ENCODE results near the gene MEF2D.

The MEF2D gene

DNA sequence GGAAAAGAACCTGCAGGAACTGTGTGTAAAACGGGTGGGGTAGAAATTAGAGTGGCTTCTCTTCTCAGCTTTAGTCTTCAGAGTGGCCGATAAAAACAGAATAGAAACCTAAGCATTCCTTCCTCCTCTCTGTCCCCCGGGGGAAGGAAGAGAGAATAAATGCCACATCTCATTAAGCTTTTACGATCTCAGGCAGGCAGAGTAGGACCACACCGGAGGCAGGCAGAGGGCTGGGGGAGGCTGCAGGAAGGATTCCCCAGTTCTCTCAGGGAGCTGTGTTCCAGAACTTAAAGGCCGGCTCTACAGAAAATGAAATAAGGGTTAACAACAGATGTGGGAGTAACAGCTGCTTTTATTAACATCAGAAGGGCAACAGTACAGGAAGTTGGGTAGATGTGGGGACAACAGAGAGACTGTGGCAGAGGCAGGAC is 24.5 kb upstream of the MEF2D start:
- H3K4me1 ChIP-seq (ENCODE audit: control insufficient read depth, insufficient read depth, low read length, unreplicated experiment): no peaks in the 10 kb centered on the region
- H3K4me3 ChIP-seq (ENCODE audit: low read depth, low read length): no peak overlapping the region
- H3K27me3 ChIP-seq (ENCODE audit: insufficient read depth, low read length): no peaks in the 10 kb centered on the region
- no peak overlapping the region for H3K27ac ChIP-seq (ENCODE audit: low read depth, low read length)
- peaks cover 5% of the 10 kb centered on the region; the same call in 1 of the 2 replicates for H3K36me3 ChIP-seq (ENCODE audit: insufficient read depth, low read length)
- no peaks in the 10 kb centered on the region for H3K79me2 ChIP-seq (ENCODE audit: control insufficient read depth, insufficient read depth, low read length, unreplicated experiment)
- no peak overlapping the region for H2AFZ ChIP-seq (ENCODE audit: low read length, unreplicated experiment)

DNA sequence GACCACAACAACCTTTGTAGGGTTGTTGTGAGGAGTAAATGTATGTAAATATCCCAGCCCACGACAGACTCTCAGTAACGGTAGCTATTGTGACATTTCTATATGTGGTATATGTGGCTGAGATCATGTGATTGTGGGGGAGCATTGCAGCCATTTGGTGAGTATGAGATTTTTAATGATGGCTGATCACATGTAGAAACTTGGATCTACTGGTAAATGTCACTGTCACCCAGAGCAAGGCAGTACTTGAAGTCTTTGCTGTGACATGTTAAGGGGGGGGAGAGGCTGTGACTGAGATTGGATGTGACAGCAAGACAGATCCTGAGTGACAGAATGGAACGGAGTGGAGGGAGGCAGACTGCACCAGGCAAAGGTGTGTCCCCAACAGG is 23.9 kb upstream of the MEF2D start:
- H3K27ac ChIP-seq (ENCODE audit: low read depth, low read length): no peak overlapping the region
- H3K4me3 ChIP-seq (ENCODE audit: low read depth, low read length): no peak overlapping the region
- H3K4me1 ChIP-seq (ENCODE audit: control insufficient read depth, insufficient read depth, low read length, unreplicated experiment): no peaks in the 10 kb centered on the region
- H3K27me3 ChIP-seq (ENCODE audit: insufficient read depth, low read length): no peaks in the 10 kb centered on the region
- H3K79me2 ChIP-seq (ENCODE audit: control insufficient read depth, insufficient read depth, low read length, unreplicated experiment): no peaks in the 10 kb centered on the region
- H3K36me3 ChIP-seq (ENCODE audit: insufficient read depth, low read length): peaks cover 5% of the 10 kb centered on the region; the same call in 1 of the 2 replicates
- H2AFZ ChIP-seq (ENCODE audit: low read length, unreplicated experiment): no peak overlapping the region

DNA sequence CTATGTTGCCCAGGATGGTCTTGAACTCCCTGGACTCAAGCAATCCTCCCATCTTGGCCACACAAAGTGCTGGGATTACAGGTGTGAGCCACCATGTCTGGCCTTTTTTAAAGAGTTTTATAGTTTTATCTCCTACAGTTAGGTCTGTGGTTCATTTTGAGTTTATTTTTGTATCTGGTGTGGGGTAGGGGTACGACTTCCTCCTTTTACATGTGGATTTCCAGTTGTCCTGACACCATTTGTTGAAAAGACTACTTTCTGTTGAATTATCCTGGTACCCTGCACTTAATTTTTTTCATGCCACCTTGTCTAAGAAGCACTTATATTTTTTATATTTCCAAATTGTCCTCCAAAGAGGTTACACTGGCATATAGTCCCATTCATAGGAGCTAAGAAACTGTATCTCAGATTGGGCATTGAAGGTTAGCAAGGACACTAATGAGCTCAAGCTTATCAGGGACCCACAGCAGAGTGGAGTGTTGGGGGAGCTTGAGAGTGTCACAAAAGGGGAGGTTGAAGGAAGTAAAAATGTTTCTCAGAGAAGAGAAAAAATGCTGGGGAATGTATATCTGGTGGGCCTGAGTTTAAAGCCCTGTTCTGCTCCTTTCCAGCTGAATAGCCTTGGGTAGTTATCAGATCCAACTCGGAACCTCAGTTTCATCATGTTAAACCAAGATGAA is 23.4 kb upstream of the MEF2D start:
- Histone ChIP-seq H3K36me3 (ENCODE audit: insufficient read depth, low read length) (peaks cover 5% of the 10 kb centered on the region; the same call in 1 of the 2 replicates), H3K27ac (ENCODE audit: low read depth, low read length) (no peak overlapping the region), H3K79me2 (ENCODE audit: control insufficient read depth, insufficient read depth, low read length, unreplicated experiment) (no peaks in the 10 kb centered on the region), H3K27me3 (ENCODE audit: insufficient read depth, low read length) (no peaks in the 10 kb centered on the region), H3K4me3 (ENCODE audit: low read depth, low read length) (no peak overlapping the region), H2AFZ (ENCODE audit: low read length, unreplicated experiment) (no peak overlapping the region), H3K4me1 (ENCODE audit: control insufficient read depth, insufficient read depth, low read length, unreplicated experiment) (no peaks in the 10 kb centered on the region)

DNA sequence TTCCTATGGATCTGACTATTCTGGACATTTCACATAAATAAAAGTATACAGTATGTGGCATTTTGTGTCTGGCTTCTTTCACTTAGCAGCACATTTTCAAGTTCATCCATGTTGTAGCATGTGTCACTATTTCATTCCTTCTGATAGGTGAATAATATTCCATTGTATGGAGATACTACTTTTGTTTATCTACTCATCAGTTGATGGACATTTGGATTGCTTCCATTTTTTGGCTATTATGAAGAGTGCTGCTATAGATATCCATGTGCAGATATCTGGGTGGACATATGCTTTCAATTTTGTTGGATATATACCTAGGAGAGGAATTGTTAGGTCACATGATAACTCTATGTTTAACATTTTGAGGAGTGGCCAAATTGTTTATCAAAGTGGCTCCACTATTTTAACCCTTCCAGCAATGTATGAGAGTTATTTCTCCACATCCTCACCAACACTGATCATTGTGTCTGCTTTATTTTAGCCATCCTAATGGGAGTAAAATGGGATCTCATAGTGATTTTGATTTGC is 21.9 kb upstream of the MEF2D start:
- Histone ChIP-seq H3K27ac (ENCODE audit: low read depth, low read length) (no peak overlapping the region), H3K4me1 (ENCODE audit: control insufficient read depth, insufficient read depth, low read length, unreplicated experiment) (no peaks in the 10 kb centered on the region), H3K27me3 (ENCODE audit: insufficient read depth, low read length) (no peaks in the 10 kb centered on the region), H2AFZ (ENCODE audit: low read length, unreplicated experiment) (no peak overlapping the region), H3K36me3 (ENCODE audit: insufficient read depth, low read length) (no peaks in the 10 kb centered on the region), H3K4me3 (ENCODE audit: low read depth, low read length) (no peak overlapping the region), H3K79me2 (ENCODE audit: control insufficient read depth, insufficient read depth, low read length, unreplicated experiment) (no peaks in the 10 kb centered on the region)

DNA sequence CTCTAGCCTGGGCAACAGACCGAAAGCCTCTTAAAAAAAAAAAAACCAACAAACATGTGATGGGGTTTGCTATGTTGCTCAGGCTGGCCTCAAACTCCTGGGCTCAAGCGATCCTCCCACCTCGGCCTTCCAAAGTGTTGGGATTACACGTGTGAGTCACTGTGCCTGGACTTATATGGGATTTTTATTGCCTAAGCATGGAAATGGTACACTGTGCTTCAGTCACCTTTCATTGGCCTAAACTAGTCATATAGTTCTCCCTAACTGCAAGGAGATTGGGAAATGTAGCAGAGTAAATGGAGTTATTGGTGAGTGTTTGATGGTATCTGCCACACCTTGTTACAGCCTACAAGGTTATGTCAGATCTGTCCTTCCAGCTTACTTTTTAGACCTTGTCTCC is 17.2 kb upstream of the MEF2D start:
- Histone ChIP-seq H3K4me3 (ENCODE audit: low read depth, low read length) (no peak overlapping the region), H3K27ac (ENCODE audit: low read depth, low read length) (no peak overlapping the region), H3K79me2 (ENCODE audit: control insufficient read depth, insufficient read depth, low read length, unreplicated experiment) (no peaks in the 10 kb centered on the region), H3K27me3 (ENCODE audit: insufficient read depth, low read length) (no peaks in the 10 kb centered on the region), H2AFZ (ENCODE audit: low read length, unreplicated experiment) (no peak overlapping the region), H3K36me3 (ENCODE audit: insufficient read depth, low read length) (no peaks in the 10 kb centered on the region), H3K4me1 (ENCODE audit: control insufficient read depth, insufficient read depth, low read length, unreplicated experiment) (no peaks in the 10 kb centered on the region)

DNA sequence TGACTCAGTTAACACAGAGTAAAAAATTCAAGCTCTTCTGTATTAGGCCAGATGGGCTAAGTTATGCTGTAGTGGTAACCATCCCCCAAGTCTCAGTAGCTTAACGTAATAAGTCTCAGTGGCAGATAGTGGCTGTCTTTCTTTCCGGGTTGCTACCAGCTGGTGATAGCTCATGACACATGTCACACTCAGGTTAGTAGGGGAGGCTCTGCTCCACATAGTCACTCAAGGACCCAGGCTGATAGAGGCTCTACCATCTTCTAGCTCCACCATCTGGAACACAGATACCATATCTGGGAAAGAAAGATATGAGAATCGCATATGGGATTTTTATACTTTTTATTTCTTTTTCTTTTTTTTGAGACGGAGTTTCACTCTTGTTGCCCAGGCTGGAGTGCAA is 16.2 kb upstream of the MEF2D start:
- Histone ChIP-seq H3K79me2 (ENCODE audit: control insufficient read depth, insufficient read depth, low read length, unreplicated experiment) (no peaks in the 10 kb centered on the region), H3K4me1 (ENCODE audit: control insufficient read depth, insufficient read depth, low read length, unreplicated experiment) (no peaks in the 10 kb centered on the region), H3K36me3 (ENCODE audit: insufficient read depth, low read length) (no peaks in the 10 kb centered on the region), H3K4me3 (ENCODE audit: low read depth, low read length) (no peak overlapping the region), H3K27ac (ENCODE audit: low read depth, low read length) (no peak overlapping the region), H3K27me3 (ENCODE audit: insufficient read depth, low read length) (no peaks in the 10 kb centered on the region), H2AFZ (ENCODE audit: low read length, unreplicated experiment) (no peak overlapping the region)

DNA sequence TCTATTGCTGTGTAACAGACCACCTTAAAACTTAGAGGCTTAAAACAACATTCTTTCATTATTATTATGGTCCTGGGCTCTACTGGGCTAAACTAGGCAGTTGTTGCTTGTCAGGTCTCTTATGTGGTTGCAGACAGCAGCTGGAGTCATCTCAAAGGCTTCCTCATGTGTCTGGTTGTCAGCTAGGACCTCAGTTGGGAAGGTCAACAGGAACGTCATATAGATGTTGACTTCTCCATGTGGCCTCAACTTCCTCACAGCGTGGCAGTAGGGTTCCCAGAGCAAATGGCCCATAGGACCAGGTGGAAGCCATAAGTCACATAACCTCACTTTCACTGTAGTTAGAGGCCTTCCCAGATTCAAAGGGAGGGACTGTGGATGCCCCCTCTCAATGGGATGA is 15.4 kb upstream of the MEF2D start:
- Histone ChIP-seq H3K27ac (ENCODE audit: low read depth, low read length) (no peak overlapping the region), H2AFZ (ENCODE audit: low read length, unreplicated experiment) (no peak overlapping the region), H3K4me3 (ENCODE audit: low read depth, low read length) (no peak overlapping the region), H3K27me3 (ENCODE audit: insufficient read depth, low read length) (no peaks in the 10 kb centered on the region), H3K4me1 (ENCODE audit: control insufficient read depth, insufficient read depth, low read length, unreplicated experiment) (peaks cover under 1% of the 10 kb centered on the region), H3K79me2 (ENCODE audit: control insufficient read depth, insufficient read depth, low read length, unreplicated experiment) (no peaks in the 10 kb centered on the region), H3K36me3 (ENCODE audit: insufficient read depth, low read length) (no peaks in the 10 kb centered on the region)

DNA sequence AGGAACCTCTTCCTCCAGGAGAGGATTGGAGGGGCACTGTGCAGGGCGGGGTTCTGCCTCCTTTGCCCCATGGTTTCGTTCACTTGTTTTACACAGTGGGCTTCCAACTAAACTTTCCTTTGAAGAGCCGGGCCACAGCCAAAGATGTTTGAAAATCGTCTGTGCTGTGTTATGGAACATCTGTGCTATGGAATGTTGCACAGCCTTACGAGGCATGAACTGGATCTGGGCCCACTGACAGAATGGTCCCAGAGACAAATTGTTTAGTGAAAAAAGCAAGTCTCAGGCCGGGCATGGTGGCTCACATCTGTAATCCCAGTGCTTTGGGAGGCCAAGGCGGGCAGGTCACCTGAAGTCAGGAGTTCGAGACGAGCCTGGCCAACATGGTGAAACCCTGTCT is 12.6 kb upstream of the MEF2D start:
- H3K4me3 ChIP-seq (ENCODE audit: low read depth, low read length): no peak overlapping the region
- peaks cover 7% of the 10 kb centered on the region for H3K4me1 ChIP-seq (ENCODE audit: control insufficient read depth, insufficient read depth, low read length, unreplicated experiment)
- H3K36me3 ChIP-seq (ENCODE audit: insufficient read depth, low read length): no peaks in the 10 kb centered on the region
- H3K79me2 ChIP-seq (ENCODE audit: control insufficient read depth, insufficient read depth, low read length, unreplicated experiment): no peaks in the 10 kb centered on the region
- H3K27me3 ChIP-seq (ENCODE audit: insufficient read depth, low read length): no peaks in the 10 kb centered on the region
- no peak overlapping the region for H3K27ac ChIP-seq (ENCODE audit: low read depth, low read length)
- no peak overlapping the region for H2AFZ ChIP-seq (ENCODE audit: low read length, unreplicated experiment)

DNA sequence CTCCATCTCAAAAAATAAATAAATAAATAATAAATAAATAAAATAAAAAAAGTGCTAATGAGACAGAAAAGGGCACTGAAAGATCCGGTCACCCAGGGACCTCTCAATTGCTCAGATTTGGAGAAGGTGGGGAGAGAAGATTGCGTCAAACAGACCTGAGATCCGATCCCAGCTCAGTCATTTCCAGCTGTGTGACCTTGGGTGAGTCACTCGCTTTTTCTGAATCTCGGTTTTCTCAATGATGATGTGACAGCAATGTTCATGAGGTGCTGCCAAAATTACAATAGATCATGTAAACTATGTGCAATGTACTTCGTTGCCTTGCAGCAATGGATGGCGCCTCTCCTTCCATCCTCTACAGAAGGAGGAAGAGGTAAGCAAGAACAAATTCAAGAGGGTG is 11.1 kb upstream of the MEF2D start:
- no peaks in the 10 kb centered on the region for H3K27me3 ChIP-seq (ENCODE audit: insufficient read depth, low read length)
- no peaks in the 10 kb centered on the region for H3K36me3 ChIP-seq (ENCODE audit: insufficient read depth, low read length)
- H2AFZ ChIP-seq (ENCODE audit: low read length, unreplicated experiment): no peak overlapping the region
- H3K79me2 ChIP-seq (ENCODE audit: control insufficient read depth, insufficient read depth, low read length, unreplicated experiment): no peaks in the 10 kb centered on the region
- H3K27ac ChIP-seq (ENCODE audit: low read depth, low read length): no peak overlapping the region
- H3K4me3 ChIP-seq (ENCODE audit: low read depth, low read length): no peak overlapping the region
- peaks cover 7% of the 10 kb centered on the region for H3K4me1 ChIP-seq (ENCODE audit: control insufficient read depth, insufficient read depth, low read length, unreplicated experiment)

DNA sequence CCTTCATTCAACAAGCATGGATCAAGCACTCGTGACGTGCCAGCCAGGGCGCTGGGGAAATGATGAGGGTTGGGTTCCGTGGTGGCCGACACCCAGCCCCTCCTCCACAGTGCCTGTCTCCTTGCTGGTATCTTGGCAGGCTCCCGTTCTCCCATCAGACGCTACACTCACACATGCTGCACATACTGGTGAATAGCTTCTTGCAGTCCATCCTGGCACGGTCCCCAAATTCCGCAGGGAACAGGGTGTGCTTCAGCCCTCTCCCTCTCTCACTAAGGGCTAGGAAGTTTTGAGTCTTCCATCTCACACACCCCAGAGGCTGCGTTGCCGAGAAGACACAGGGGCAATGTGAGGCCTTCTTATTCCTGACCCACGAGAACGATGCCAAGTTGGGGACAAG is 10.1 kb upstream of the MEF2D start:
- Histone ChIP-seq H3K4me3 (ENCODE audit: low read depth, low read length) (no peak overlapping the region), H3K79me2 (ENCODE audit: control insufficient read depth, insufficient read depth, low read length, unreplicated experiment) (no peaks in the 10 kb centered on the region), H3K27ac (ENCODE audit: low read depth, low read length) (no peak overlapping the region), H3K36me3 (ENCODE audit: insufficient read depth, low read length) (no peaks in the 10 kb centered on the region), H3K4me1 (ENCODE audit: control insufficient read depth, insufficient read depth, low read length, unreplicated experiment) (peaks cover 12% of the 10 kb centered on the region), H2AFZ (ENCODE audit: low read length, unreplicated experiment) (no peak overlapping the region), H3K27me3 (ENCODE audit: insufficient read depth, low read length) (no peaks in the 10 kb centered on the region)

DNA sequence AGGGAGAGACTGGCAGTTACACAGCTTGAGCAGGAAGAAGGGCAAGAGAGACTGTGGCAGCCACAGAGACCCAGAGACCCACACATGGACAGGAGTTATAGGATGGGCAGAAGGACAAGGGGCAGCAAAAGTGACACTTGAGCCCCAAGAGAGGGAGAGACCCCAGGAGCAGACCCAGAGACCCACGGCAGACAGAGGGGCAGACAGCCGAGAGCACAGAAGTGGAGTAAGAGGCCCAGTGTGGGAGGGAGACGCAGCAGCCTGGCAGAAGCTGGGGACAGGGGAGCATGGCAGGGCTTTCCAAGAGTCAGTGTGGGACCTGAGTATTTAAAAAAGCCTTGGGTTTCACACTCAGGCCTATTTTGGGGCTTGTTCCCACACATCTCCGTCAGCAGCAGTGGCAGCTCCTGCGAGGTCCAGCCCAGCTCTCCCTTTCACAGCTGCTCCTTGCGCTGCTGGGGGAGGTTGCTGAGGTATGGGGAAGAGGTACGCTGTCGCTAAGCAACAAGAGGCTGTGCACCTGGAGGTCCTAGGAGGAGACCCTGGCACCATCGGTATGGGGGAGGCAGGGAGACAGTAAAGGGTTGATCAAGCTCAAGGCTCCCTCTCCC is 9.0 kb upstream of the MEF2D start:
- no peaks in the 10 kb centered on the region for H3K27me3 ChIP-seq (ENCODE audit: insufficient read depth, low read length)
- peaks cover 18% of the 10 kb centered on the region for H3K4me1 ChIP-seq (ENCODE audit: control insufficient read depth, insufficient read depth, low read length, unreplicated experiment)
- no peak overlapping the region for H2AFZ ChIP-seq (ENCODE audit: low read length, unreplicated experiment)
- no peaks in the 10 kb centered on the region for H3K79me2 ChIP-seq (ENCODE audit: control insufficient read depth, insufficient read depth, low read length, unreplicated experiment)
- no peak overlapping the region for H3K4me3 ChIP-seq (ENCODE audit: low read depth, low read length)
- no peak overlapping the region for H3K27ac ChIP-seq (ENCODE audit: low read depth, low read length)
- no peaks in the 10 kb centered on the region for H3K36me3 ChIP-seq (ENCODE audit: insufficient read depth, low read length)
